ENCODE data around the gene FADS1. TPM values are rescaled to one million over a fixed set of nuclear protein-coding genes. Genes with fewer than 3 reads are reported as not detected.

FADS1 gene
- total and polyA plus RNA-seq, 2 of the 13 experiments (the other 11 are each of a cell fraction or from before 2014, with no cell fraction given), result 91.8 to 108 TPM

GRCh38 chr11:61816736-61817455 lies at the start of gene FADS1 (continued):
- TF ChIP-seq ETS1 (CRISPR knock-in tag; IDR thresholded peaks at IDR 0.05), result no peak
- TF ChIP-seq AHDC1 (CRISPR knock-in tag; IDR thresholded peaks at IDR 0.05; ENCODE audit: borderline replicate concordance), result no peak
- peak; percentile 77 for TF ChIP-seq ZNF317 (CRISPR knock-in tag; IDR thresholded peaks at IDR 0.05)
- TF ChIP-seq PAXIP1 (CRISPR knock-in tag; conservative IDR thresholded peaks at IDR 0.05), result peak; percentile 65
- TF ChIP-seq SMC3 (IDR thresholded peaks at IDR 0.05; ENCODE audit: low read length), result no peak
- TF ChIP-seq IRF2 (CRISPR knock-in tag; IDR thresholded peaks at IDR 0.05), result peak; percentile 86
- no peak for TF ChIP-seq CCAR2 (optimal IDR thresholded peaks at IDR 0.05; ENCODE audit: low read depth, low read length)
- no peak for TF ChIP-seq ZFP36L2 (CRISPR knock-in tag; IDR thresholded peaks at IDR 0.05)
- TF ChIP-seq, protein P1, sequence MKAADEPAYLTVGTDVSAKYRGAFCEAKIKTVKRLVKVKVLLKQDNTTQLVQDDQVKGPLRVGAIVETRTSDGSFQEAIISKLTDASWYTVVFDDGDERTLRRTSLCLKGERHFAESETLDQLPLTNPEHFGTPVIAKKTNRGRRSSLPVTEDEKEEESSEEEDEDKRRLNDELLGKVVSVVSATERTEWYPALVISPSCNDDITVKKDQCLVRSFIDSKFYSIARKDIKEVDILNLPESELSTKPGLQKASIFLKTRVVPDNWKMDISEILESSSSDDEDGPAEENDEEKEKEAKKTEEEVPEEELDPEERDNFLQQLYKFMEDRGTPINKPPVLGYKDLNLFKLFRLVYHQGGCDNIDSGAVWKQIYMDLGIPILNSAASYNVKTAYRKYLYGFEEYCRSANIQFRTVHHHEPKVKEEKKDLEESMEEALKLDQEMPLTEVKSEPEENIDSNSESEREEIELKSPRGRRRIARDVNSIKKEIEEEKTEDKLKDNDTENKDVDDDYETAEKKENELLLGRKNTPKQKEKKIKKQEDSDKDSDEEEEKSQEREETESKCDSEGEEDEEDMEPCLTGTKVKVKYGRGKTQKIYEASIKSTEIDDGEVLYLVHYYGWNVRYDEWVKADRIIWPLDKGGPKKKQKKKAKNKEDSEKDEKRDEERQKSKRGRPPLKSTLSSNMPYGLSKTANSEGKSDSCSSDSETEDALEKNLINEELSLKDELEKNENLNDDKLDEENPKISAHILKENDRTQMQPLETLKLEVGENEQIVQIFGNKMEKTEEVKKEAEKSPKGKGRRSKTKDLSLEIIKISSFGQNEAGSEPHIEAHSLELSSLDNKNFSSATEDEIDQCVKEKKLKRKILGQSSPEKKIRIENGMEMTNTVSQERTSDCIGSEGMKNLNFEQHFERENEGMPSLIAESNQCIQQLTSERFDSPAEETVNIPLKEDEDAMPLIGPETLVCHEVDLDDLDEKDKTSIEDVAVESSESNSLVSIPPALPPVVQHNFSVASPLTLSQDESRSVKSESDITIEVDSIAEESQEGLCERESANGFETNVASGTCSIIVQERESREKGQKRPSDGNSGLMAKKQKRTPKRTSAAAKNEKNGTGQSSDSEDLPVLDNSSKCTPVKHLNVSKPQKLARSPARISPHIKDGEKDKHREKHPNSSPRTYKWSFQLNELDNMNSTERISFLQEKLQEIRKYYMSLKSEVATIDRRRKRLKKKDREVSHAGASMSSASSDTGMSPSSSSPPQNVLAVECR (CRISPR knock-in tag; IDR thresholded peaks at IDR 0.05; ENCODE audit: borderline replicate concordance), result peak; percentile 89
- TF ChIP-seq ZNF713 (CRISPR knock-in tag; IDR thresholded peaks at IDR 0.05), result no peak
- TF ChIP-seq RBFOX2 (IDR thresholded peaks at IDR 0.05; ENCODE audit: low read depth, low read length), result peak; percentile 86
- no peak for TF ChIP-seq KLF9 (CRISPR knock-in tag; IDR thresholded peaks at IDR 0.05; ENCODE audit: low read depth)
- no peak for TF ChIP-seq ZKSCAN5 (CRISPR knock-in tag; IDR thresholded peaks at IDR 0.05)

Measured in HepG2 (cell line).